HAP-1 (cell line): Measurements from ENCODE around the gene HNRNPUL2.

Experiments
- DNase-seq, 2 experiments: peaks; one replicate each; pipeline ENCODE4 v3.0.0-alpha.2; 2016 to 2020; ENCODE audit warnings: low spot score in 2 of 2
- H3K27me3 ChIP-seq: fragments of 250-450 bp; sonication (Bioruptor Pico); 2 replicates; pipeline ENCODE4 v1.5.1; 2020; ENCODE audit warnings: low read depth, mild to moderate bottlenecking, moderate library complexity
- H3K36me3 ChIP-seq: fragments of 250-450 bp; sonication (Bioruptor Pico); replicated peaks from 2 replicates; pipeline ENCODE4 v1.5.1; 2020; ENCODE audit warnings: mild to moderate bottlenecking
- H3K4me1 ChIP-seq: fragments of 250-450 bp; sonication (Bioruptor Pico); 2 replicates; pipeline ENCODE4 v1.5.1; 2020; ENCODE audit warnings: mild to moderate bottlenecking
- H3K4me3 ChIP-seq: fragments of 250-450 bp; sonication (Bioruptor Pico); 2 replicates; pipeline ENCODE4 v1.5.1; 2020; ENCODE audit warnings: mild to moderate bottlenecking, moderate library complexity
- H3K9me3 ChIP-seq: fragments of 250-450 bp; sonication (Bioruptor Pico); 2 replicates; pipeline ENCODE4 v1.5.1; 2020; ENCODE audit warnings: mild to moderate bottlenecking, moderate library complexity
- in situ Hi-C: fragments of 300-500 bp; cut with MboI; formaldehyde crosslinking; loops from 3 replicates; pipeline ENCODE4 v1.14.3; 2020; ENCODE audit warnings: low sequenced_read_pairs, inconsistent platforms, mixed read lengths

HNRNPUL2 gene

GRCh38 chr11:62665599-62666258, 61.5 kb downstream of the HNRNPUL2 start:
- peak in 1 of 2 experiments; percentile 63 for DNase-seq
- in situ Hi-C loops: no loop called here
- peak overlapping the region; percentile 93 for H3K4me3 ChIP-seq
- H3K4me1 ChIP-seq: peaks cover 23% of the 10 kb centered on the region
- peaks cover 50% of the 10 kb centered on the region for H3K36me3 ChIP-seq
- no peaks in the 10 kb centered on the region for H3K9me3 ChIP-seq
- no peaks in the 10 kb centered on the region for H3K27me3 ChIP-seq

DNA sequence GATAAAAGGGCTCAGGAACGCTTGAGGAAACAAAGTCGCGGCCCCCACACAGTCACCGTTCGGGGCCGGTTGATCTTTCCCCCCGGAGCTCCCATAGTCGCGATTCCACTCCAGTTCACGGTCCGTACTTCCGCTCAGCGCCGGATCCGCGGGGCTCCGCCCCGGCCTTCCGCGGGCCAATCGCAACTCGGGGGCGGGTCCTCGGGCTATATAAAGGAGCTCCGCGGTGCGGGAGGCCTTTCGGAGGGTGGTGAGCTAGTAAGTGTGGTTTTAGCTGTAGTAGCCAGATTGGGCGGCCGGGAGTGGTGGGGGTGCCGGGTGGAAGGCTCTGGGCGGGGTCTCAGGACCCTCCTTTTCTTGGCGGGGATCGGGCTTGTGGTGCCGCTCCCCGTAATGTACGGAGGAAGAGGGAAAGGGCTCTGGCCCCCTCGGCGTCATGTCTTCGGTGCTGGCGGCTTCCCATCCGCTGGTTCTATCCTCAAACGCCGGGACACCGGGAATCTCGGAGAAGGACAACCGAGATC, 62.1 kb downstream of the HNRNPUL2 start, which contains the start of the genes C11orf98 and CSKMT:
C11orf98 (minus strand) TSS at position 136 of the 524 bp plus-strand sequence; CDS start at position 95, 41 bp downstream.
CSKMT (plus strand) TSS at position 238 of the 524 bp plus-strand sequence. CDS start 568 bp downstream, outside the sequence.
- H3K36me3 ChIP-seq: peaks cover 53% of the 10 kb centered on the region
- DNase-seq: peak; percentile 89 to 96
- peaks cover 20% of the 10 kb centered on the region for H3K4me1 ChIP-seq
- no peaks in the 10 kb centered on the region for H3K27me3 ChIP-seq
- H3K9me3 ChIP-seq: no peaks in the 10 kb centered on the region
- in situ Hi-C loops: no loop called here
- peak within 1 kb of the TSS; percentile 93 for H3K4me3 ChIP-seq

- Histone ChIP-seq H3K4me1 (peaks cover 15% of the 10 kb centered on the region), H3K9me3 (no peaks in the 10 kb centered on the region), H3K36me3 (peaks cover 53% of the 10 kb centered on the region), H3K27me3 (no peaks in the 10 kb centered on the region), H3K4me3 (peak overlapping the region; percentile 93)
- in situ Hi-C loops: no loop called here
- DNase-seq: peak; percentile 60 to 76
Measured at GRCh38 chr11:62664405-62665074, 62.7 kb downstream of the HNRNPUL2 start.
